ENCODE results near the gene CCDC27. TPM values are rescaled to one million over a fixed set of nuclear protein-coding genes. Genes with fewer than 3 reads are reported as not detected.

CCDC27 gene
- total RNA-seq, 1 experiment from 2014 or later = not detected

- in situ Hi-C loops (cut with HindIII; ENCODE audit: low pct_unique_long_range_greater_than_20kb, low sequenced_read_pairs) = no loop called here
- no peaks in the 10 kb centered on the region for H3K4me1 ChIP-seq (ENCODE audit: control insufficient read depth, insufficient read depth, low read length)
- POLR2A ChIA-PET = no interaction called here
- H3K36me3 ChIP-seq (ENCODE audit: control insufficient read depth, insufficient read depth, low read length) = peaks cover 2% of the 10 kb centered on the region; the same call in 1 of the 2 replicates
- H3K27ac ChIP-seq (ENCODE audit: low read length) = no peak overlapping the region
- CTCF ChIA-PET = no interaction called here
- TF ChIP-seq POLR2AphosphoS5 (IDR thresholded peaks at IDR 0.05; ENCODE audit: low read depth, low read length) (no peak), SIN3A (IDR thresholded peaks at IDR 0.05; ENCODE audit: borderline replicate concordance, insufficient read depth, low read depth, low read length) (no peak), TCF7L2 (IDR thresholded peaks at IDR 0.05; ENCODE audit: low read depth, low read length) (no peak)
- TF ChIP-seq, protein P1, sequence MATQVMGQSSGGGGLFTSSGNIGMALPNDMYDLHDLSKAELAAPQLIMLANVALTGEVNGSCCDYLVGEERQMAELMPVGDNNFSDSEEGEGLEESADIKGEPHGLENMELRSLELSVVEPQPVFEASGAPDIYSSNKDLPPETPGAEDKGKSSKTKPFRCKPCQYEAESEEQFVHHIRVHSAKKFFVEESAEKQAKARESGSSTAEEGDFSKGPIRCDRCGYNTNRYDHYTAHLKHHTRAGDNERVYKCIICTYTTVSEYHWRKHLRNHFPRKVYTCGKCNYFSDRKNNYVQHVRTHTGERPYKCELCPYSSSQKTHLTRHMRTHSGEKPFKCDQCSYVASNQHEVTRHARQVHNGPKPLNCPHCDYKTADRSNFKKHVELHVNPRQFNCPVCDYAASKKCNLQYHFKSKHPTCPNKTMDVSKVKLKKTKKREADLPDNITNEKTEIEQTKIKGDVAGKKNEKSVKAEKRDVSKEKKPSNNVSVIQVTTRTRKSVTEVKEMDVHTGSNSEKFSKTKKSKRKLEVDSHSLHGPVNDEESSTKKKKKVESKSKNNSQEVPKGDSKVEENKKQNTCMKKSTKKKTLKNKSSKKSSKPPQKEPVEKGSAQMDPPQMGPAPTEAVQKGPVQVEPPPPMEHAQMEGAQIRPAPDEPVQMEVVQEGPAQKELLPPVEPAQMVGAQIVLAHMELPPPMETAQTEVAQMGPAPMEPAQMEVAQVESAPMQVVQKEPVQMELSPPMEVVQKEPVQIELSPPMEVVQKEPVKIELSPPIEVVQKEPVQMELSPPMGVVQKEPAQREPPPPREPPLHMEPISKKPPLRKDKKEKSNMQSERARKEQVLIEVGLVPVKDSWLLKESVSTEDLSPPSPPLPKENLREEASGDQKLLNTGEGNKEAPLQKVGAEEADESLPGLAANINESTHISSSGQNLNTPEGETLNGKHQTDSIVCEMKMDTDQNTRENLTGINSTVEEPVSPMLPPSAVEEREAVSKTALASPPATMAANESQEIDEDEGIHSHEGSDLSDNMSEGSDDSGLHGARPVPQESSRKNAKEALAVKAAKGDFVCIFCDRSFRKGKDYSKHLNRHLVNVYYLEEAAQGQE (IDR thresholded peaks at IDR 0.05; ENCODE audit: insufficient read depth in 1 of 2, low read depth in 2 of 2, low read length in 1 of 2) = no peak
- TF ChIP-seq, protein P2, sequence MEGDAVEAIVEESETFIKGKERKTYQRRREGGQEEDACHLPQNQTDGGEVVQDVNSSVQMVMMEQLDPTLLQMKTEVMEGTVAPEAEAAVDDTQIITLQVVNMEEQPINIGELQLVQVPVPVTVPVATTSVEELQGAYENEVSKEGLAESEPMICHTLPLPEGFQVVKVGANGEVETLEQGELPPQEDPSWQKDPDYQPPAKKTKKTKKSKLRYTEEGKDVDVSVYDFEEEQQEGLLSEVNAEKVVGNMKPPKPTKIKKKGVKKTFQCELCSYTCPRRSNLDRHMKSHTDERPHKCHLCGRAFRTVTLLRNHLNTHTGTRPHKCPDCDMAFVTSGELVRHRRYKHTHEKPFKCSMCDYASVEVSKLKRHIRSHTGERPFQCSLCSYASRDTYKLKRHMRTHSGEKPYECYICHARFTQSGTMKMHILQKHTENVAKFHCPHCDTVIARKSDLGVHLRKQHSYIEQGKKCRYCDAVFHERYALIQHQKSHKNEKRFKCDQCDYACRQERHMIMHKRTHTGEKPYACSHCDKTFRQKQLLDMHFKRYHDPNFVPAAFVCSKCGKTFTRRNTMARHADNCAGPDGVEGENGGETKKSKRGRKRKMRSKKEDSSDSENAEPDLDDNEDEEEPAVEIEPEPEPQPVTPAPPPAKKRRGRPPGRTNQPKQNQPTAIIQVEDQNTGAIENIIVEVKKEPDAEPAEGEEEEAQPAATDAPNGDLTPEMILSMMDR (IDR thresholded peaks at IDR 0.05) = no peak
- H3K4me3 ChIP-seq (ENCODE audit: low read depth in 2 of 2, low read length in 2 of 2) = no peak overlapping the region
- intact Hi-C loops (cut with micrococcal nuclease; ENCODE audit: unreplicated experiment) = no loop called here
- DNase-seq (ENCODE audit: low read depth, low spot score) (no peak), ATAC-seq (no peak)
- no peaks in the 10 kb centered on the region for H3K9me3 ChIP-seq (ENCODE audit: control insufficient read depth, insufficient read depth, low read depth, low read length)
- no peaks in the 10 kb centered on the region for H3K27me3 ChIP-seq (ENCODE audit: control insufficient read depth, insufficient read depth, low read length)
- BruUV-seq (replicated peaks) = no TSS peak
Observed at GRCh38 chr1:3786468-3787348, 34.5 kb downstream of the CCDC27 start.

GRCh38 chr1:3787349-3787715 is 35.1 kb downstream of the CCDC27 start:
- Histone ChIP-seq H3K27me3 (ENCODE audit: control insufficient read depth, insufficient read depth, low read length) (no peaks in the 10 kb centered on the region), H3K27ac (ENCODE audit: low read length) (no peak overlapping the region), H3K36me3 (ENCODE audit: control insufficient read depth, insufficient read depth, low read length) (peaks cover 2% of the 10 kb centered on the region; the same call in 1 of the 2 replicates), H3K4me3 (ENCODE audit: low read depth in 2 of 2, low read length in 2 of 2) (no peak overlapping the region), H3K9me3 (ENCODE audit: control insufficient read depth, insufficient read depth, low read depth, low read length) (no peaks in the 10 kb centered on the region), H3K4me1 (ENCODE audit: control insufficient read depth, insufficient read depth, low read length) (no peaks in the 10 kb centered on the region)
- ChIA-PET POLR2A (no interaction called here), CTCF (no interaction called here)
- BruUV-seq (replicated peaks) = no TSS peak
- no peak for ATAC-seq
- intact Hi-C loops (cut with micrococcal nuclease; ENCODE audit: unreplicated experiment) (no loop called here), in situ Hi-C loops (cut with HindIII; ENCODE audit: low pct_unique_long_range_greater_than_20kb, low sequenced_read_pairs) (no loop called here)
- no peak for DNase-seq (ENCODE audit: low read depth, low spot score)
- TF ChIP-seq POLR2AphosphoS5 (IDR thresholded peaks at IDR 0.05; ENCODE audit: low read depth, low read length) (no peak), TCF7L2 (IDR thresholded peaks at IDR 0.05; ENCODE audit: low read depth, low read length) (no peak), SIN3A (IDR thresholded peaks at IDR 0.05; ENCODE audit: borderline replicate concordance, insufficient read depth, low read depth, low read length) (no peak)
- TF ChIP-seq, protein P2 (IDR thresholded peaks at IDR 0.05) = no peak
- TF ChIP-seq, protein P1 (IDR thresholded peaks at IDR 0.05; ENCODE audit: insufficient read depth in 1 of 2, low read depth in 2 of 2, low read length in 1 of 2) = no peak
